ENCODE measurements around the gene SYT5. TPM values are rescaled to one million over a fixed set of nuclear protein-coding genes. Genes with fewer than 3 reads are reported as not detected.

The SYT5 gene
- total RNA-seq, 1 experiment from 2014 or later: not detected

DNA sequence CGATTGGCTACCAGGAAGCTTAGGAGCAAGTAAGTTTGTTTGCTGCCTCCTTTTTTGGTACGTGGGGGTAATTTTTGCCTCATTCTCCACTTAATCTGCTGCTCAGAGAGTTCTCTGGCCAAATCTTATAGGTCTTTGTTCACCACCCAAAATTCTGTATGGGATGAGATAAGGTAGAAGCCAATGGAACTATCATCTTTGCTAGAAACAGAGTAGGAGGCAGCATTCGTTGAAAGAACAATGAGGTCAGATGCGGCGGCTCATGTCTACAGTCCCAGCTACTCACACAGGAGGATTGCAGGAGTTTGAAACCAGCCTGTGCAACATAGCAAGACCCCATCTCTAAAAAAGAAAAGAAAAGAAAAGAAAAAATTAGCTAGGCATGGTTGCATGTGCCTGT is 8.6 kb downstream of the SYT5 start:
- H3K9me3 Mint-ChIP-seq (ENCODE audit: unreplicated experiment): no peaks in the 10 kb centered on the region
- Histone ChIP-seq H3K4me3 (ENCODE audit: low read depth, low read length) (no peak overlapping the region), H3K36me3 (ENCODE audit: control insufficient read depth, insufficient read depth, low read length) (no peaks in the 10 kb centered on the region), H3K27me3 (replicated peaks; ENCODE audit: control insufficient read depth, insufficient read depth, low read length) (no peaks in the 10 kb centered on the region), H3K9me3 (no peaks in the 10 kb centered on the region), H3K4me1 (no peaks in the 10 kb centered on the region)
- no peak overlapping the region for H3K27ac Mint-ChIP-seq (ENCODE audit: unreplicated experiment)
- peaks cover 8% of the 10 kb centered on the region for H3K4me1 Mint-ChIP-seq (ENCODE audit: low read depth, unreplicated experiment)
- BruUV-seq (replicated peaks): no TSS peak
- peaks cover 8% of the 10 kb centered on the region for H3K36me3 Mint-ChIP-seq (ENCODE audit: insufficient read depth, unreplicated experiment)
- TF ChIP-seq, protein P1, sequence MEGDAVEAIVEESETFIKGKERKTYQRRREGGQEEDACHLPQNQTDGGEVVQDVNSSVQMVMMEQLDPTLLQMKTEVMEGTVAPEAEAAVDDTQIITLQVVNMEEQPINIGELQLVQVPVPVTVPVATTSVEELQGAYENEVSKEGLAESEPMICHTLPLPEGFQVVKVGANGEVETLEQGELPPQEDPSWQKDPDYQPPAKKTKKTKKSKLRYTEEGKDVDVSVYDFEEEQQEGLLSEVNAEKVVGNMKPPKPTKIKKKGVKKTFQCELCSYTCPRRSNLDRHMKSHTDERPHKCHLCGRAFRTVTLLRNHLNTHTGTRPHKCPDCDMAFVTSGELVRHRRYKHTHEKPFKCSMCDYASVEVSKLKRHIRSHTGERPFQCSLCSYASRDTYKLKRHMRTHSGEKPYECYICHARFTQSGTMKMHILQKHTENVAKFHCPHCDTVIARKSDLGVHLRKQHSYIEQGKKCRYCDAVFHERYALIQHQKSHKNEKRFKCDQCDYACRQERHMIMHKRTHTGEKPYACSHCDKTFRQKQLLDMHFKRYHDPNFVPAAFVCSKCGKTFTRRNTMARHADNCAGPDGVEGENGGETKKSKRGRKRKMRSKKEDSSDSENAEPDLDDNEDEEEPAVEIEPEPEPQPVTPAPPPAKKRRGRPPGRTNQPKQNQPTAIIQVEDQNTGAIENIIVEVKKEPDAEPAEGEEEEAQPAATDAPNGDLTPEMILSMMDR (IDR thresholded peaks at IDR 0.05; ENCODE audit: insufficient read depth in 1 of 2, low read depth in 1 of 2, low read length in 1 of 2, severe bottlenecking in 1 of 2, unreplicated experiment in 1 of 2): no peak
- intact Hi-C loops (cut with micrococcal nuclease; ENCODE audit: unreplicated experiment): loop anchor here (5.0 kb wide), 1 partner anchor 36 kb away; the partner anchor contains the start of gene PTPRH
- peaks cover 29% of the 10 kb centered on the region for H3K27me3 Mint-ChIP-seq (ENCODE audit: insufficient read depth, unreplicated experiment)
- no peak for DNase-seq
- peak overlapping the region; percentile 2 for H3K4me3 Mint-ChIP-seq (ENCODE audit: unreplicated experiment)
- POLR2A ChIA-PET: no interaction called here
- CTCF ChIA-PET: interaction anchor here (1.3 kb wide), 1 partner anchor 11 kb away, joined by 3 read pairs; no protein-coding TSS in a partner anchor

DNA sequence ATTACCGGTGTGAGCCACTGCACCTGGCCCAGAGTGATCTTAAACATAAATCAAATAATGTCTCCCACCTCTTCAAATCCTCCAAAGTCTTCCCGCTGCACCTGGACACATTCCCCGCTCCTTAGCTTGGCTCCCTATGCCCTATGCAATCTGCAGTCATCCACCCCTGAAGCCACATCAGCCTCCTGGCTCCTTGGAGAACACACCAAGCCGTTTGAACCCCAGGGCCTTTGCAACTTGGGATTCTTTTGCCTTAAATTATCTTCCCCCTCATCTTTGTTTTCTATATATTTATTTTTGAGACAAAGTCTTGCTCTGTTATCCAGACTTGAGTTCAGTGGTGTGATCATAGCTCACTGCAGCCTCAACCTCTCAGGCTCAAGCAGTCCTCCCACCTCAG is 11.0 kb downstream of the SYT5 start:
- Histone ChIP-seq H3K27me3 (replicated peaks; ENCODE audit: control insufficient read depth, insufficient read depth, low read length) (no peaks in the 10 kb centered on the region), H3K9me3 (no peaks in the 10 kb centered on the region), H3K4me3 (ENCODE audit: low read depth, low read length) (no peak overlapping the region), H3K4me1 (no peaks in the 10 kb centered on the region), H3K36me3 (ENCODE audit: control insufficient read depth, insufficient read depth, low read length) (no peaks in the 10 kb centered on the region)
- CTCF ChIA-PET: interaction anchor here (0.9 kb wide), 1 partner anchor 11 kb away, joined by 3 read pairs; the partner anchor contains the start of gene SYT5
- DNase-seq: no peak
- Mint-ChIP-seq H3K27me3 (ENCODE audit: insufficient read depth, unreplicated experiment) (peaks cover 29% of the 10 kb centered on the region), H3K4me3 (ENCODE audit: unreplicated experiment) (no peak overlapping the region), H3K36me3 (ENCODE audit: insufficient read depth, unreplicated experiment) (peaks cover 11% of the 10 kb centered on the region), H3K27ac (ENCODE audit: unreplicated experiment) (no peak overlapping the region), H3K4me1 (ENCODE audit: low read depth, unreplicated experiment) (peaks cover 8% of the 10 kb centered on the region), H3K9me3 (ENCODE audit: unreplicated experiment) (no peaks in the 10 kb centered on the region)
- POLR2A ChIA-PET: no interaction called here
- intact Hi-C loops (cut with micrococcal nuclease; ENCODE audit: unreplicated experiment): no loop called here
- TF ChIP-seq, protein P1 (IDR thresholded peaks at IDR 0.05; ENCODE audit: insufficient read depth in 1 of 2, low read depth in 1 of 2, low read length in 1 of 2, severe bottlenecking in 1 of 2, unreplicated experiment in 1 of 2): no peak
- no TSS peak for BruUV-seq (replicated peaks)

DNA sequence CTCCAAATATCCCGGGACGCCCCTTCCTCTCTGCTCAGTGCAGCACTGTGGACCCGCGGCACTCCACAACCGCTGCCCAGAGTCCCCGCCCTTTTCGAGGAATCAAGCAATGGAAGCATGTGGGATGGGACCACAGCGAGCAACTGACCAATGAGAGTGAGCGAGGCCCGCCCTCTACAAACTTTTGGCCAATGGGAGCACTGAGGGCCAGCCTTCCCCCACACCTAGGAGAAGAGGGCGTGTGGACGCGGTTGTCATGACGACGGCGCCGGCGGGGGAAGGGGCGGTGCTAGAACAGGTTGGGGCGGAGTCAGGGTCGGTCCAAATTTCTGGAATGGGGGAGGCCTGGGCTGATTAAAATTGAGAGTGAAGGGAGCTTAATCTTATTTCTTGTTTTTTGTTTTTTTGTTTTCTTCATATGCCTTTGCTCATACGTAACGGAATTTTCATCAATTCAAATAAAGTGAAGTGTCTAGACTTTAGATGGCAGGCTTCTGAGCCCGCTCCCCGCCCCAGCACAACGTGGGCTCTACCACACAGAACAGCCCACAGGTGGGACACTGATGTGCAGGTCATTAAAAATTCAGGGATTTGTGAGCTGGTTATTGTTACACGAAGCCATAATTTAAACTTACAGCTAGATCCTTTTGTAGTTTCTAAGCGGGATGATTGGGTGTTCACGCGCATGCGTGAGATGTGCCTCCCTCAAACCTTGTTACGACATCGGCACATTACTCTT is 13.4 kb downstream of the SYT5 start, which contains the start of gene DNAAF3:
Gene DNAAF3, minus strand, starts transcription at position 84 of the 739 bp plus-strand sequence. CDS start 200 bp downstream, outside the sequence.
- TF ChIP-seq, protein P1 (IDR thresholded peaks at IDR 0.05; ENCODE audit: insufficient read depth in 1 of 2, low read depth in 1 of 2, low read length in 1 of 2, severe bottlenecking in 1 of 2, unreplicated experiment in 1 of 2): no peak
- H3K27me3 Mint-ChIP-seq (ENCODE audit: insufficient read depth, unreplicated experiment): peaks cover 15% of the 10 kb centered on the region
- no peaks in the 10 kb centered on the region for H3K4me1 ChIP-seq
- CTCF ChIA-PET: interaction anchor here (0.7 to 3.1 kb wide), 10 partner anchors 10 to 337 kb away, joined by 3 to 20 read pairs (median 3); partner anchors contain the start of gene PPP1R12C
- no TSS peak for BruUV-seq (replicated peaks)
- POLR2A ChIA-PET: interaction anchor here (1.2 kb wide), 1 partner anchor 173 kb away, joined by 4 read pairs; the partner anchor contains the start of gene KMT5C
- H3K36me3 ChIP-seq (ENCODE audit: control insufficient read depth, insufficient read depth, low read length): no peaks in the 10 kb centered on the region
- peak within 1 kb of the TSS; percentile 80 for H3K27ac Mint-ChIP-seq (ENCODE audit: unreplicated experiment)
- H3K4me3 Mint-ChIP-seq (ENCODE audit: unreplicated experiment): peak within 1 kb of the TSS; percentile 79
- H3K36me3 Mint-ChIP-seq (ENCODE audit: insufficient read depth, unreplicated experiment): peaks cover 11% of the 10 kb centered on the region
- no peaks in the 10 kb centered on the region for H3K9me3 Mint-ChIP-seq (ENCODE audit: unreplicated experiment)
- intact Hi-C loops (cut with micrococcal nuclease; ENCODE audit: unreplicated experiment): loop anchor here (1.0 to 2.0 kb wide), 3 partner anchors 25 to 173 kb away; partner anchors contain the start of genes KMT5C and PPP1R12C
- H3K9me3 ChIP-seq: no peaks in the 10 kb centered on the region
- H3K4me1 Mint-ChIP-seq (ENCODE audit: low read depth, unreplicated experiment): no peaks in the 10 kb centered on the region
- H3K27me3 ChIP-seq (replicated peaks; ENCODE audit: control insufficient read depth, insufficient read depth, low read length): no peaks in the 10 kb centered on the region
- peak; percentile 98 to 99 for DNase-seq
- H3K4me3 ChIP-seq (ENCODE audit: low read depth, low read length): peak within 1 kb of the TSS; percentile 73
